HL-60 (cell line): ENCODE data around the gene RPS16.
"Not testable (repeated sequence)": the region's sequence is repeated elsewhere in the genome, so short reads cannot be mapped to it uniquely, and the experiment has no call there.

Source experiments
- DNase-seq, 2 experiments: peaks; one replicate each; pipeline ENCODE4 v3.0.0-alpha.2; 2010 to 2020; ENCODE audit warnings: low read depth in 1 of 2, low spot score in 1 of 2
- H3K27ac ChIP-seq: fragments of 250-450 bp; sonication (Bioruptor Pico); replicated peaks from 2 replicates; pipeline ENCODE4 v1.5.1; 2020; ENCODE audit warnings: mild to moderate bottlenecking, moderate library complexity
- H3K27me3 ChIP-seq: fragments of 250-450 bp; sonication (Bioruptor Pico); 2 replicates; pipeline ENCODE4 v1.5.1; 2021; ENCODE audit warnings: mild to moderate bottlenecking, moderate library complexity; ENCODE audit not compliant: insufficient read depth, poor library complexity, severe bottlenecking
- H3K4me3 ChIP-seq: replicated peaks from 2 replicates; pipeline ENCODE4 v1.5.1; 2011; ENCODE audit warnings: mild to moderate bottlenecking, control low read depth, low read length; ENCODE audit not compliant: insufficient read depth
- CTCF ChIP-seq: IDR thresholded peaks from one replicate; pipeline ENCODE4 v1.5.1; 2011; ENCODE audit warnings: low read length, control low read depth, inconsistent platforms; ENCODE audit not compliant: insufficient read depth
- GABPA ChIP-seq: IDR thresholded peaks from 2 replicates; pipeline ENCODE4 v1.6.1; 2012; ENCODE audit warnings: low read depth
- POLR2AphosphoS5 ChIP-seq: IDR thresholded peaks from 2 replicates; pipeline ENCODE4 v1.6.1; 2012; ENCODE audit warnings: low read depth
- REST ChIP-seq: IDR thresholded peaks from 2 replicates; pipeline ENCODE4 v1.6.1; 2012; ENCODE audit warnings: low read depth; ENCODE audit not compliant: insufficient replicate concordance
- SPI1 ChIP-seq: IDR thresholded peaks from 2 replicates; pipeline ENCODE4 v1.6.1; 2012; ENCODE audit warnings: low read depth, mild to moderate bottlenecking, borderline replicate concordance

The RPS16 gene

GRCh38 chr19:39465956-39466747 lies 30.4 kb upstream of the RPS16 start:
- no peak for DNase-seq
- TF ChIP-seq GABPA (no peak), SPI1 (no peak), CTCF (no peak), REST (no peak), POLR2AphosphoS5 (no peak)
- H3K27ac ChIP-seq, result no peak overlapping the region
- H3K27me3 ChIP-seq, result no peaks in the 10 kb centered on the region
- no peak overlapping the region for H3K4me3 ChIP-seq

GRCh38 chr19:39463403-39463802 lies 27.7 kb upstream of the RPS16 start:
- Histone ChIP-seq H3K27me3 (no peaks in the 10 kb centered on the region), H3K27ac (no peak overlapping the region), H3K4me3 (no peak overlapping the region)
- TF ChIP-seq REST (no peak), GABPA (no peak), CTCF (no peak), POLR2AphosphoS5 (no peak), SPI1 (no peak)
- no peak for DNase-seq

- not testable (repeated sequence) for H3K4me3 ChIP-seq, DNase-seq, H3K27ac ChIP-seq, H3K27me3 ChIP-seq
Observed at GRCh38 chr19:39451257-39451656, 15.5 kb upstream of the RPS16 start.

- no peak for TF ChIP-seq SPI1
- no peak for TF ChIP-seq CTCF
- no peak for TF ChIP-seq GABPA
- no peak for TF ChIP-seq REST
- no peak overlapping the region for H3K27ac ChIP-seq
- no peak for DNase-seq
- no peak overlapping the region for H3K4me3 ChIP-seq
- no peaks in the 10 kb centered on the region for H3K27me3 ChIP-seq
Observed at GRCh38 chr19:39449116-39449797, 13.5 kb upstream of the RPS16 start.
